Ovary (tissue), 3 donors: Measurements from ENCODE around the gene TOP1.

Source experiments
- EP300 ChIP-seq: sonication (generic); formaldehyde crosslinking; IDR thresholded peaks from one replicate; pipeline ENCODE4 v1.6.1; 2017; ENCODE audit warnings: antibody characterized with exemption
- POLR2A ChIP-seq: fragments of 450-650 bp; IDR thresholded peaks from one replicate; pipeline ENCODE4 v1.6.1; 2017; ENCODE audit warnings: antibody characterized with exemption, mild to moderate bottlenecking, moderate library complexity
- TF ChIP-seq, protein P1 (sequence below), 3 donors: fragments of 450-650 bp in 2 of 3; fragments of 200-600 bp in 1 of 3; IDR thresholded peaks; one replicate each; pipeline versions ENCODE4 v1.5.1 to v1.8.0; 2016 to 2022; ENCODE audit warnings: antibody characterized with exemption in 3 of 3, mild to moderate bottlenecking in 1 of 3
- donor health status: DM: no; HTN: no; CAD: no.

DNA sequence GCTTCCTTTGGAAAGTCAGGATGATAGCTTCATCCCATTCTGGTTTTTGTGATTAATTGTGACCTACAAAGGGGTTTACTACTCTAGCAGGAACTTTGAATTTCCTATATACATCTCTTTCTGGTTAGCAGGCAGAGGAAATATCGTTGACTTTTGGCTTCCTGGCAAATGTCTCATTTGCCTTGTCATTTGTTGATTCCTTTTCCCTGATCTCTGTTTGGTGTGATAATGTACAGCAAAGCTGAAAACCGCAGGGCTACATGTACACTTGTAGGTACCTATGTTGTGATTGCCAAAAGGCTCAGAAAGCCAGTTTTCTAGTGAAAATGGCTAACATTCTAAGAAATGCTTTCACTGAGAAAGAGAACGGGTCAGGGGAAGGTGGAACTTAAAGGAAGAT lies 44.3 kb downstream of the TOP1 start:
- TF ChIP-seq, protein P1, sequence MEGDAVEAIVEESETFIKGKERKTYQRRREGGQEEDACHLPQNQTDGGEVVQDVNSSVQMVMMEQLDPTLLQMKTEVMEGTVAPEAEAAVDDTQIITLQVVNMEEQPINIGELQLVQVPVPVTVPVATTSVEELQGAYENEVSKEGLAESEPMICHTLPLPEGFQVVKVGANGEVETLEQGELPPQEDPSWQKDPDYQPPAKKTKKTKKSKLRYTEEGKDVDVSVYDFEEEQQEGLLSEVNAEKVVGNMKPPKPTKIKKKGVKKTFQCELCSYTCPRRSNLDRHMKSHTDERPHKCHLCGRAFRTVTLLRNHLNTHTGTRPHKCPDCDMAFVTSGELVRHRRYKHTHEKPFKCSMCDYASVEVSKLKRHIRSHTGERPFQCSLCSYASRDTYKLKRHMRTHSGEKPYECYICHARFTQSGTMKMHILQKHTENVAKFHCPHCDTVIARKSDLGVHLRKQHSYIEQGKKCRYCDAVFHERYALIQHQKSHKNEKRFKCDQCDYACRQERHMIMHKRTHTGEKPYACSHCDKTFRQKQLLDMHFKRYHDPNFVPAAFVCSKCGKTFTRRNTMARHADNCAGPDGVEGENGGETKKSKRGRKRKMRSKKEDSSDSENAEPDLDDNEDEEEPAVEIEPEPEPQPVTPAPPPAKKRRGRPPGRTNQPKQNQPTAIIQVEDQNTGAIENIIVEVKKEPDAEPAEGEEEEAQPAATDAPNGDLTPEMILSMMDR (IDR thresholded peaks at IDR 0.05): no peak
- TF ChIP-seq POLR2A (no peak), EP300 (no peak)
